ENCODE measurements around the gene COL6A2. TPM values are rescaled to one million over a fixed set of nuclear protein-coding genes. Genes with fewer than 3 reads are reported as not detected.

The COL6A2 gene
- total and polyA plus RNA-seq, 8 donors, result 15.2 to 135 (median 65.5) TPM

DNA sequence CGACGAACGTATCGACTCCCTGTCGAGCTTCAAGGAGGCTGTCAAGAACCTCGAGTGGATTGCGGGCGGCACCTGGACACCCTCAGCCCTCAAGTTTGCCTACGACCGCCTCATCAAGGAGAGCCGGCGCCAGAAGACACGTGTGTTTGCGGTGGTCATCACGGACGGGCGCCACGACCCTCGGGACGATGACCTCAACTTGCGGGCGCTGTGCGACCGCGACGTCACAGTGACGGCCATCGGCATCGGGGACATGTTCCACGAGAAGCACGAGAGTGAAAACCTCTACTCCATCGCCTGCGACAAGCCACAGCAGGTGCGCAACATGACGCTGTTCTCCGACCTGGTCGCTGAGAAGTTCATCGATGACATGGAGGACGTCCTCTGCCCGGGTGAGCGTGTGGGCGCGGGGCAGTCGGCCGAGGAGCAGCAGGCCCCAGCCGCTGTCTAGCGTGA is 28.0 kb downstream of the COL6A2 start:
- no peak for FAIRE-seq
- Histone ChIP-seq H3K4me3 (no peak overlapping the region), H3K27me3 (no peaks in the 10 kb centered on the region), H3K27ac (no peak overlapping the region), H3K36me3 (no peaks in the 10 kb centered on the region), H3K9me3 (no peaks in the 10 kb centered on the region), H3K4me1 (no peaks in the 10 kb centered on the region)
- WGBS, 2 donors, result 70 to 81% methylated on average over 47 of the region's 47 CpGs
- peak in 3 of 6 donors; percentile 9 to 49 (median 40) for DNase-seq
- intact Hi-C loops (cut with DNase I), result no loop called here
- TF ChIP-seq, protein P1, sequence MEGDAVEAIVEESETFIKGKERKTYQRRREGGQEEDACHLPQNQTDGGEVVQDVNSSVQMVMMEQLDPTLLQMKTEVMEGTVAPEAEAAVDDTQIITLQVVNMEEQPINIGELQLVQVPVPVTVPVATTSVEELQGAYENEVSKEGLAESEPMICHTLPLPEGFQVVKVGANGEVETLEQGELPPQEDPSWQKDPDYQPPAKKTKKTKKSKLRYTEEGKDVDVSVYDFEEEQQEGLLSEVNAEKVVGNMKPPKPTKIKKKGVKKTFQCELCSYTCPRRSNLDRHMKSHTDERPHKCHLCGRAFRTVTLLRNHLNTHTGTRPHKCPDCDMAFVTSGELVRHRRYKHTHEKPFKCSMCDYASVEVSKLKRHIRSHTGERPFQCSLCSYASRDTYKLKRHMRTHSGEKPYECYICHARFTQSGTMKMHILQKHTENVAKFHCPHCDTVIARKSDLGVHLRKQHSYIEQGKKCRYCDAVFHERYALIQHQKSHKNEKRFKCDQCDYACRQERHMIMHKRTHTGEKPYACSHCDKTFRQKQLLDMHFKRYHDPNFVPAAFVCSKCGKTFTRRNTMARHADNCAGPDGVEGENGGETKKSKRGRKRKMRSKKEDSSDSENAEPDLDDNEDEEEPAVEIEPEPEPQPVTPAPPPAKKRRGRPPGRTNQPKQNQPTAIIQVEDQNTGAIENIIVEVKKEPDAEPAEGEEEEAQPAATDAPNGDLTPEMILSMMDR (IDR thresholded peaks at IDR 0.05), result no peak
- no peak for ATAC-seq

DNA sequence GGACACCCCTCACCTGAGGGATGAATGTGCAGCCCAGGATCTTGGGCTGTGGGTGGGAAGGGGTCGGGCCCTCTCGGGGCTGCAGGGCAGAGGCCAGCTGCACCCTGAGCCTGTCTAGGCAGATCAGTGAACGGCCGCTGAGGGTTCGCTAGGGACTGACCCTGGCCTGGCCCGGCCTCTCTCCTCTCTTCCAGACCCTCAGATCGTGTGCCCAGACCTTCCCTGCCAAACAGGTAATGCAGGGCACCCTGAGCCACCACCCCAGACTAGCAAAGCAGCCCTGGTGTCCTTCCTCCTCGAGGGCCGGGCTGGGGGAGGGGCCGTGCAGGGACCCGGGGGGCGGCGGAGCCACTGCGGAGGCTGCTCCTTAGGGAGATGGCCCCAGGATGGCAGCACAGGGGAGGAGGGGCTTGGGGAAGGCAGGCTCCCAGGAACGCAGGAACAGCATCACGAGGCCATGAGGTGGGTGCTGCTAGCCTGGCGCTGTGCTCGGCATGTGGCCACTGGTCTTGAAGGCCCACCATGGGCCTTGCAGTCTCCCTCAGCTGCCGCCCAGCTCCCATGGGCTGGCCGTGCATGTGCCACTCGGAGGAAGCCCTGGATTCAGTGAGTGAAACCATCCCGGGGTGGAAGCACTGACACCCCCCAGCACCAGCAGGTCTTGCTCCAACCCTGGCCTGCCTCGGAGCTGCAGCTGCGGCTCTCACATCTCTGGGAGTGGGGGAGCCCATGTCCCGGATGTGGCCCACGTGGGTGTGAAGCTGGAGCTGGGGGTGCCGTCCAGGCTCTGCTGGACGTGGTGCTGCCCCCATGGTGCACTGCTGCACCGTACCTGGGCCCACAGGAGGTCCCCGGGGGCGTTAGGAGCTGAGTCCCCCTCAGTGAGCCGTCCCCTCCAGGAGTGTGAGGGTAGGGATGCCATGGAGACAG is 28.7 kb downstream of the COL6A2 start:
- intact Hi-C loops (cut with DNase I), result no loop called here
- 59 to 71% methylated on average over 32 of the region's 32 CpGs for WGBS, 2 donors
- H3K9me3 ChIP-seq, result no peaks in the 10 kb centered on the region
- TF ChIP-seq, protein P1 (IDR thresholded peaks at IDR 0.05), result no peak
- no peaks in the 10 kb centered on the region for H3K36me3 ChIP-seq
- no peak overlapping the region for H3K27ac ChIP-seq
- H3K27me3 ChIP-seq, result no peaks in the 10 kb centered on the region
- DNase-seq, result peak in 4 of 6 donors; percentile 10 to 53 (median 30)
- no peak overlapping the region for H3K4me3 ChIP-seq
- ATAC-seq, result no peak
- no peak for FAIRE-seq
- no peaks in the 10 kb centered on the region for H3K4me1 ChIP-seq

DNA sequence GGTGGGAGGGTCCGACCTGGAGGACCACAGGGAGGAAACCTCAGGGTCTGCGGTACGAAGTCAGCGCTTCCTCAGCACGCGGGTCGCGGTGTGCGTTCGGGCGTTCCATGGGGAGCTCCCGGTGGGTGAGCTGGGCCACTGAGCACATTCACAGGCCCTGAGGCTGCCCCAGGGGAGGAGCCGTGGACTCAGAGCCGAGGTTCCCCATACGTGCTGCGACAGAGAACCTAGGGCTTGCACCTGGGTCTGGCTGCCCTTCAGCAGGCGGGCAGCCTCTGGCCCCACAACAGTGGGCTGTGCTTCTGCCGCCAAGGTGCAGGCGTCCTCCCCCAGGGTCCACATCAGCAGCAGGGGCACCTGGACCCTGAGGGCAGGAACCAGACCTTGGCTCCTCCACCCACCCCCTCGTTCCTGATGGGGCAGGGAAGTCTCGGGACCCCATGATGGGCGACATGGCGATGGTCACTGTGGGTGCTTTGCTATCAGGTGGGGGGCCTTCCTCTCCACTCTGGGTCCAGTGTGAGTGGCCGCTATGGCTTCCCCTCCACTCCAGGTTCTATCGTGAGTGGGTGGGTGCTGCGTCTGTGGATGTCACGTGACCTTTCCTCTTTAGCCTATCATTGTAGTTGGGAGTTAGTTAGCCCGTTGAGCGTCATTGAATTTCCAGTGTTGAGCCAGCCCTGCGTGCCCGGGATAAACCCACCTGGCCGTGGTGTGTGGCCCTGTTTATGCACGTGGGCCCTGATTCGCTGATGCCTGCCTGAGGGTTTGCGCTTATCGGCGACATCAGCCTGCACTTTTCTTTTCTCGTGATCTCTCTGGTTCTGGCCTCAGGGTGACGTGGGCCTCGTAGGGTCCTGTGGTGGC is 29.6 kb downstream of the COL6A2 start:
- Histone ChIP-seq H3K9me3 (no peaks in the 10 kb centered on the region), H3K4me1 (no peaks in the 10 kb centered on the region), H3K36me3 (no peaks in the 10 kb centered on the region), H3K4me3 (no peak overlapping the region), H3K27ac (no peak overlapping the region), H3K27me3 (no peaks in the 10 kb centered on the region)
- TF ChIP-seq, protein P1 (IDR thresholded peaks at IDR 0.05), result no peak
- 77 to 83% methylated on average over 39 to 40 of the region's 40 CpGs for WGBS, 2 donors
- no peak for ATAC-seq
- intact Hi-C loops (cut with DNase I), result no loop called here
- no peak for FAIRE-seq
- DNase-seq, result peak in 3 of 6 donors; percentile 6 to 49 (median 37)

DNA sequence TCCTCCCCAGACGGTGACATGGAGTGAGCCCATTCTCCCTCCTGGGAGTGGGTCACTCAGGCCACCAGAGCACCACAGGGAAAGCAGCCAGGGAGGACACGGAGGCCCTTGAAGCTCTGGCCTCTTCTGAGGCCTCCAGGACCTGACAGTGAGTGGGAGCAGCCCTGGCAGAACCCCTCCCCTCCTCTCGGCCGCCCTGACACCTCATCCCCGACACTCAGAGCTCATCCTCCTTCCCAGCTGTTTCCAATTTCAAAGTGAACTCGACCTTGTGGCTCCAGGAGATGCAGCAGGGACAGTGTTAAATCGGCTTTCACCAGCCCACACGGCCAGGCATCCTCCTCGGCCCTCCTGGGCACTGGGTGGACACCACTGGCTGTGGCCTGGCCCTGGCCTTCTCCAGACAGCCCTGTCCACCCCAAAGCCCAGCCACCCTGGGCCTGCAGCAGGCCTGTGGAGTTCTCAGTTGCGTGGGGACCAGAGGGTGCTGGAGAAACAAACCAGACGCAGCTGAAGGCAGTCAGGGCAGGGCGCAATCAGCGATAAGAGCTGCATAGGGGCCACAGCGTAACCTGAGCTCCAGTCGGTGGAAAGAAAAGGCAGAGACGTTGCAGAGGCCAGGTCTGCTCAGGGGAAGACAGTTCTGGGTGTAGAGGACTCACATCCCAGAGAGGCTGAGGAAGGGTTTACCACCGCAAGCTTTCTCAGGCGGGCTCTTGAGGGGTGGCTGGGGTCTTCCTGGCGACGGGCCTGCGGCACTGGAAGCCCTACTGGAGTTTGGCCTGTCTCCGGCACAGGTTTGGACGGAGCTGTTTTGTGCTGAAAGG is 30.4 kb downstream of the COL6A2 start:
- no peak for ATAC-seq
- Histone ChIP-seq H3K9me3 (no peaks in the 10 kb centered on the region), H3K36me3 (no peaks in the 10 kb centered on the region), H3K4me1 (no peaks in the 10 kb centered on the region), H3K4me3 (no peak overlapping the region), H3K27me3 (no peaks in the 10 kb centered on the region), H3K27ac (no peak overlapping the region)
- DNase-seq, result peak in 3 of 6 donors; percentile 17 to 39 (median 30)
- intact Hi-C loops (cut with DNase I), result no loop called here
- WGBS, 2 donors, result 58 to 62% methylated on average over 23 of the region's 23 CpGs
- FAIRE-seq, result no peak
- TF ChIP-seq, protein P1 (IDR thresholded peaks at IDR 0.05), result no peak
